A673 (cell line): ENCODE measurements around the gene RFXAP.

Experiments used
- CTCF ChIP-seq: fragments of 300-800, 200-600 bp; sonication (generic); conservative IDR thresholded peaks from 2 replicates; pipeline ENCODE4 v1.5.1; 2017; ENCODE audit warnings: low read depth, mild to moderate bottlenecking, antibody characterized with exemption, low read length, moderate library complexity, mixed read lengths
- EZH2 ChIP-seq: fragments of 200-600 bp; sonication (generic); IDR thresholded peaks from 2 replicates; pipeline ENCODE4 v1.6.1; 2017; ENCODE audit warnings: borderline replicate concordance, low read depth, mild to moderate bottlenecking, mixed read lengths, antibody characterized with exemption, low read length; ENCODE audit not compliant: poor library complexity, severe bottlenecking

- no peak for TF ChIP-seq CTCF
- TF ChIP-seq EZH2 = no peak
These were observed 12.9 kb upstream of the RFXAP start for GRCh38 chr13:36806102-36806501.
